ENCODE measurements around the gene SPIB. TPM values are rescaled to one million over a fixed set of nuclear protein-coding genes. Genes with fewer than 3 reads are reported as not detected.

SPIB gene
- total RNA-seq, 6 donors from 2014 or later, result 0.13 to 2.1 (median 0.56) TPM; not detected in 2

DNA sequence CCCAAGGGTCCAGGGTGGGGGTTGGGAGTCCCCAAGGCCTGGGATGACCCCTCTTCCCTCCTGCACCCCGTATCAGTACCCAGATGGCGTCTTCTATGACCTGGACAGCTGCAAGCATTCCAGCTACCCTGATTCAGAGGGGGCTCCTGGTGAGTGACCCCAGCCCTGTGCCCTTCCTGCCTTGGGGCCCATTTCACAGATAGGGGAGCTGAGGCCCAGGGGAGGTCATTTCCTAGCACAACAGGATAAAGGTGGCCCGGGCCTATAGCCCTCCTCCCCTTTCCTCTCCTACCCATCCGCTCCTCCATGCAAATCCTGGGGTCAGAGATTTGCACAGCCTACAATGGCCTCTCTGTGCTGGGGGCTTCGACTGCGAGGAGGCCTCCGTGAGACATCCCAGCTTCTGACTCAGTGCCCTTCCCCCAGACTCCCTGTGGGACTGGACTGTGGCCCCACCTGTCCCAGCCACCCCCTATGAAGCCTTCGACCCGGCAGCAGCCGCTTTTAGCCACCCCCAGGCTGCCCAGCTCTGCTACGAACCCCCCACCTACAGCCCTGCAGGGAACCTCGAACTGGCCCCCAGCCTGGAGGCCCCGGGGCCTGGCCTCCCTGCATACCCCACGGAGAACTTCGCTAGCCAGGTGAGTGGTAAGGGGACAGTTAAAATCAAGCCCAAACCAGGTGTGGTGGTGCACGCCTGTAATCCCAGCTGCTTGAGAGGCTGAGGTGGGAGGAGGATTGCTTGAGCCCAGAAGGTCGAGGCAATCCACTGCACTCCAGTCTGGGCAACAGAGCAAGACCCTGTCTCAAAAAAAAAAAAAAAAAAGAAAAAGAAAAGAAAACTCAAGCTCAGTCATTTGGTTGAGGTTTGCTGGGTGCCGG, 3.9 kb downstream of the SPIB start:
- Histone ChIP-seq H3K36me3 (no peaks in the 10 kb centered on the region), H3K9me3 (no peaks in the 10 kb centered on the region), H3K4me3 (no peak overlapping the region), H3K4me1 (peaks cover 2 to 6% (median 4%) of the 10 kb centered on the region in 4 donors), H3K27me3 (peaks cover 0 to 12% (median 5%) of the 10 kb centered on the region in 4 donors), H3K27ac (no peak overlapping the region)
- DNase-seq, result peak in 1 of 2 donors; percentile 63
- ATAC-seq (ENCODE audit: low FRiP score in 2 of 2), result no peak
- 84 to 91% methylated on average over 17 to 18 of the region's 18 CpGs for WGBS, 2 donors
- TF ChIP-seq POLR2A (IDR thresholded peaks at IDR 0.05), result no peak
- TF ChIP-seq CTCF (IDR thresholded peaks at IDR 0.05), result no peak
- no peak for TF ChIP-seq POLR2AphosphoS5 (IDR thresholded peaks at IDR 0.05)
- no peak for TF ChIP-seq EP300 (IDR thresholded peaks at IDR 0.05)

DNA sequence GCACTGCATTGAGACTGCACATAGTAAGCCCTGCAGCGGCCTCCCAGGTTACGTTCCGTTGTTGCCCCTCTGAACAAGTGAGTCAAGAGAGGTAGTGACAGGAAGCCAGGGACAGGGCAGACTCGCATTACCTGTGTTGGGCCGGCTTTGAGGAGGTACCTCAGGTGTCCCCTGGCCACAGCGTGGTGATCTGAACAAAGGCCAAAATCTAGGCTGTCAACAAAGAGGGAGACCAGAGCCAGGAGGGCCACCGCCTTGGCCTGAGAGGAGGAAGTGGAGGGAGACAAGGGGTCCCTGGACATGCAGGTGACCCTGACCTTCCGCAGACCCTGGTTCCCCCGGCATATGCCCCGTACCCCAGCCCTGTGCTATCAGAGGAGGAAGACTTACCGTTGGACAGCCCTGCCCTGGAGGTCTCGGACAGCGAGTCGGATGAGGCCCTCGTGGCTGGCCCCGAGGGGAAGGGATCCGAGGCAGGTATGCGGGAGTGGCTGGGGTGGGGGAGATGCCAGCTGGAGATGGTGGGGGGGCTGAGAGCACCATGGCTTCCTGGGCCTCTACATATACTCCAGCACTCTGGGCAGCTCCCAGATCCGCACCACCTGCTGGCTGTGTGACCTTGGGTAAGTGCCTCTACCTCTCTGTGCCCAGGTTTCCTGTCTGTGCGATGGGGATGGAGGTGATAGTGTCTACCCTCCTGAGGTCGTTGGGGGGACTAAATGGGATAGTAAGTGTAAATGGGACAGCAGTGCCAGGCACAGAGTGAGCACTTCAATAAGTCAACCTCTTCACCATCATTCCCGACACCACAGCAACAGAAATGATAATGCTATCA, 4.8 kb downstream of the SPIB start:
- peak in 1 of 2 donors; percentile 39 for DNase-seq
- WGBS, 2 donors, result 77 to 84% methylated on average over 8 to 21 of the region's 22 CpGs
- H3K27ac ChIP-seq, result no peak overlapping the region
- no peaks in the 10 kb centered on the region for H3K9me3 ChIP-seq
- peaks cover 4 to 10% (median 7%) of the 10 kb centered on the region in 4 donors for H3K4me1 ChIP-seq
- H3K36me3 ChIP-seq, result no peaks in the 10 kb centered on the region
- H3K27me3 ChIP-seq, result peaks cover 0 to 10% (median 2%) of the 10 kb centered on the region in 4 donors
- ATAC-seq (ENCODE audit: low FRiP score in 2 of 2), result no peak
- TF ChIP-seq EP300 (IDR thresholded peaks at IDR 0.05) (no peak), POLR2AphosphoS5 (IDR thresholded peaks at IDR 0.05) (no peak), CTCF (IDR thresholded peaks at IDR 0.05) (no peak), POLR2A (IDR thresholded peaks at IDR 0.05) (no peak)
- no peak overlapping the region for H3K4me3 ChIP-seq

DNA sequence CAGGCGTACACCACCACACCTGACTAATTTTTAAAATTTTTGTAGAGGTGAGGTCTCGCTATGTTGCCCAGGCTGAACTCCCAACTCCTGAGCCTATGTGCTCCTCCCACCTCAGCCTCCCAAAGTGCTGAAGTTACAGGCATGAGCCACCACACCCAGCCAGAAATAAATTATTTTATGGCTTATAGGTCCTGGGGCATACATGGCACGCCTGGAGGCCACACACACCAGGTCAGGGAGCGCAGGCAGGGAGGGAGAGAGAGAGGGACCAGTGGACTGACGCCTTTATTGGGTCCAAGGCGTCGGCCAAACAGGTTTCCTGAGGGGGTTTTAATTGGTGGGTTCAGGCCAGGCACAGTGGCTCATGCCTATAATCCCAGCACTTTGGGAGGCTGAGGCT, 6.8 kb downstream of the SPIB start:
- Histone ChIP-seq H3K27me3 (no peaks in the 10 kb centered on the region), H3K4me3 (no peak overlapping the region), H3K4me1 (peaks cover 0 to 12% (median 5%) of the 10 kb centered on the region in 4 donors), H3K27ac (no peak overlapping the region), H3K36me3 (no peaks in the 10 kb centered on the region), H3K9me3 (no peaks in the 10 kb centered on the region)
- ATAC-seq (ENCODE audit: low FRiP score in 2 of 2) (no peak), DNase-seq (no peak)
- no peak for TF ChIP-seq POLR2AphosphoS5 (IDR thresholded peaks at IDR 0.05)
- no peak for TF ChIP-seq CTCF (IDR thresholded peaks at IDR 0.05)
- TF ChIP-seq POLR2A (IDR thresholded peaks at IDR 0.05), result no peak
- no peak for TF ChIP-seq EP300 (IDR thresholded peaks at IDR 0.05)
- 74 to 84% methylated on average over 7 of the region's 7 CpGs for WGBS, 2 donors

GRCh38 chr19:50427318-50427925, 8.7 kb downstream of the SPIB start:
- ATAC-seq (ENCODE audit: low FRiP score in 2 of 2) (no peak), DNase-seq (no peak)
- no peak for TF ChIP-seq CTCF (IDR thresholded peaks at IDR 0.05)
- no peak for TF ChIP-seq POLR2A (IDR thresholded peaks at IDR 0.05)
- TF ChIP-seq POLR2AphosphoS5 (IDR thresholded peaks at IDR 0.05), result no peak
- no peak for TF ChIP-seq EP300 (IDR thresholded peaks at IDR 0.05)
- no peaks in the 10 kb centered on the region for H3K36me3 ChIP-seq
- H3K27me3 ChIP-seq, result no peaks in the 10 kb centered on the region
- no peaks in the 10 kb centered on the region for H3K9me3 ChIP-seq
- H3K4me1 ChIP-seq, result peaks cover 4 to 28% (median 18%) of the 10 kb centered on the region in 4 donors
- H3K27ac ChIP-seq, result peak overlapping the region in 2 of 4 donors; percentile 70 to 83
- 78 to 85% methylated on average over 26 of the region's 26 CpGs for WGBS, 2 donors
- peak overlapping the region in 3 of 4 donors; percentile 21 to 31 (median 24) for H3K4me3 ChIP-seq
